Pancreas (tissue), 10 donors: ENCODE data around the gene SMCP. TPM values are rescaled to one million over a fixed set of nuclear protein-coding genes. Genes with fewer than 3 reads are reported as not detected.

Experiments
- ATAC-seq, 4 donors: fragments of 200-7000 bp; cut with Tn5 transposase; one replicate each; pipeline versions ENCODE4 v1.8.0 to v1.9.1; 2020; ENCODE audit warnings: mild to moderate bottlenecking in 4 of 4, moderate library complexity in 4 of 4
- DNase-seq, 6 donors: peaks; one replicate each; pipeline ENCODE4 v3.0.0-alpha.2; 2020
- FAIRE-seq: peaks from 2 replicates; lab custom pipeline; 2012; peaks lifted over from hg19 to GRCh38; lab: Jason Lieb, UNC
- H3K27ac ChIP-seq, 4 donors: fragments of 200-600 bp; sonication (generic); 1 replicate in 3 of 4; 2 replicates in 1 of 4; pipeline versions ENCODE4 v1.5.0 to v1.8.0; 2020
- H3K27me3 ChIP-seq, 4 donors: fragments of 200-600 bp; one replicate each; pipeline ENCODE4 v1.8.0; 2021
- H3K36me3 ChIP-seq, 3 donors: fragments of 200-600 bp; sonication (generic) in 1 of 3; one replicate each; pipeline versions ENCODE4 v1.5.0 to v1.8.0; 2020 to 2021
- H3K4me1 ChIP-seq, 3 donors: fragments of 200-600 bp; one replicate each; pipeline ENCODE4 v1.8.0; 2021
- H3K4me3 ChIP-seq, 4 donors: fragments of 200-600 bp; sonication (generic) in 2 of 4; one replicate each; pipeline versions ENCODE4 v1.5.0 to v1.8.0; 2020 to 2021
- H3K9me3 ChIP-seq, 4 donors: fragments of 200-600 bp; one replicate each; pipeline ENCODE4 v1.8.0; 2021
- CTCF ChIP-seq, 4 donors: fragments of 200-600 bp; sonication (generic) in 3 of 4; IDR thresholded peaks; one replicate each; pipeline versions ENCODE4 v1.5.0 to v1.8.0; 2021; ENCODE audit warnings: antibody characterized with exemption in 4 of 4
- WGBS, 2 donors: extraction: QIAGEN DNeasy Blood & Tissue Kit; methylation state at CpG; one replicate each; pipeline ENCODE4 v1.1.7; 2013; 5-methylcytosine and 5-hydroxymethylcytosine counted together
- intact Hi-C, 3 donors: fragments of 100-400 bp; cut with DNase I; formaldehyde crosslinking; loops; one replicate each; pipeline versions ENCODE4 v1.11.1 to v1.14.2; 2022
- polyA plus RNA-seq, 2 donors: library from polyadenylated mRNA; stranded (reverse); fragments of 200-250 nt; gene quantifications; one replicate each; pipeline ENCODE4 v1.2.3, GENCODE V29; 2013
- total RNA-seq, 6 donors: library from RNA; stranded (reverse); fragmentation: NEBNext Ultra II Directional in 4 of 6; extraction: Animal tissue kit (Norgen Biotek cat#: 25700) in 4 of 6; gene quantifications; one replicate each; pipeline versions ENCODE4 v1.2.1 to v1.2.4, GENCODE V29; 2021 to 2023
- donor health status: healthy with polysubstance abuse.
- donor health status: DM: no; HTN: no; CAD: no; lungs with moderate emphysema.
- donor health status: DM: no; HTN: no; CAD: no.
- donor health status: control.
- donor health status: control.
- donor health status: Bipolar disorder and iron deficiency.
- donor health status: DM: yes; HTN: yes; CAD: no.
- donor health status: DM: no; HTN: no; CAD: no.
- donor health status: DM: no; HTN: no; CAD: no.
- donor health status: DM: yes; HTN: yes; CAD: no.

The SMCP gene
- total and polyA plus RNA-seq, 8 donors, result not detected

DNA sequence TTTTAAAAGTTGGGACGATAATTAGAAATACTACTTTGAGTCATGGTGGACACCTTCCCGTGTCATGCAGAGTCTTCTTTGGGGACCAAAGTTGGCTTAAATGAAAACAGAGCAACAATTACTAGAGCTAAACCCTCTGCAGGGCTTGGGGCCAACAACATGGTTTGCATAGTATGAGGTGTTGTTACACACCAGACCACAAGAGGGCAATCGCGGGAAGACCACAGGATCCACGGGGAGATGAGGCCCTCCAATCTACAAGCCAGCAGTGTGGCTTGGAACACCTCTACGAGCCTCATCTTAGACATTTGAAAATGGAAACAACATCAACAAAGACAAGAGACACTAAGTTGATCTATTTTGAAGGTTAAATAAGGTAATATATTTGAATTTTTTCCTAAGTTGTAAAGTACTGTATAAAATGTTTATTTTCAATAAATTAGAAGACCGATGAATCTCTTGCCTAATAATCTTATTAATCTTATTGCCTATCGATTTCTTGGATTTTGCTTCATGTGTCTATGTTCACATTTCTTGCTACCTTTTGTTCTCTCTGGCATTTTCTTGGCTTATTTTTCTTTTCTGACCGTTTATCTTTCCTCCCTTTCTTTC lies 8.2 kb upstream of the SMCP start:
- peak; percentile 46 to 68 (median 60) for TF ChIP-seq CTCF (IDR thresholded peaks at IDR 0.05)

GRCh38 chr1:152870831-152871730 lies 7.0 kb upstream of the SMCP start:
- no peak for DNase-seq
- no peak for FAIRE-seq
- no peak for TF ChIP-seq CTCF (IDR thresholded peaks at IDR 0.05)
- Histone ChIP-seq H3K9me3 (no peaks in the 10 kb centered on the region), H3K27ac (no peak overlapping the region), H3K27me3 (no peaks in the 10 kb centered on the region), H3K36me3 (no peaks in the 10 kb centered on the region), H3K4me3 (no peak overlapping the region), H3K4me1 (no peaks in the 10 kb centered on the region)
- ATAC-seq, result peak in 2 of 4 donors; percentile 31 to 40
- intact Hi-C loops, result no loop called here
- 36 to 38% methylated on average over 17 of the region's 17 CpGs for WGBS, 2 donors

More for the DNA sequence above, 8.2 kb upstream of the SMCP start:
- ATAC-seq (peak; percentile 56 to 93 (median 89)), DNase-seq (peak; percentile 45 to 75 (median 66)), FAIRE-seq (no peak)
- Histone ChIP-seq H3K4me1 (no peaks in the 10 kb centered on the region), H3K9me3 (no peaks in the 10 kb centered on the region), H3K36me3 (no peaks in the 10 kb centered on the region), H3K27me3 (no peaks in the 10 kb centered on the region), H3K4me3 (no peak overlapping the region), H3K27ac (no peak overlapping the region)
- 26 to 30% methylated on average over 9 of the region's 9 CpGs for WGBS, 2 donors
- intact Hi-C loops, result no loop called here

- intact Hi-C loops, result no loop called here
- no peaks in the 10 kb centered on the region for H3K27me3 ChIP-seq
- no peak overlapping the region for H3K27ac ChIP-seq
- ATAC-seq (no peak), DNase-seq (no peak), FAIRE-seq (no peak)
- no peak for TF ChIP-seq CTCF (IDR thresholded peaks at IDR 0.05)
- no peaks in the 10 kb centered on the region for H3K9me3 ChIP-seq
- H3K4me3 ChIP-seq, result no peak overlapping the region
- 72 to 77% methylated on average over 6 of the region's 6 CpGs for WGBS, 2 donors
- H3K4me1 ChIP-seq, result no peaks in the 10 kb centered on the region
- H3K36me3 ChIP-seq, result no peaks in the 10 kb centered on the region
These were observed 6.4 kb upstream of the SMCP start for GRCh38 chr1:152871731-152872126.

DNA sequence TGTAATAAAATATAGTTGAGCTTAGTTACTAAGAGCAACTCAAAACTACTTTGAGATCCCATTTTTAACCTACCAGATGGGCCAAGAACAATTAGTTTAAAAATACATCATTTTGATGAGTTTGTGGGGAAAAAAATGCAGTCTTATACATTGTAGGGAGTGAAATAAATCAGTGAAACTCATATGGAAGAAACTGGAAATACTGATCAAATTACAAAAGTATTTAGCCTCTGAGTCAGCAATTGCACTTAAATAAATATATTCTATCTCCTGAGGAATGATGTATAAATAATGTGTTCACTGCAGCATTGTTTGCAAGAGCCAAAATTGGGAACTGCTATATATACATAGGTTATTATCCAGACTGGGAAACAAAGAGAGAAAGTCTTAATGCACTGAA lies 4.6 kb upstream of the SMCP start:
- no peak for TF ChIP-seq CTCF (IDR thresholded peaks at IDR 0.05)
- Histone ChIP-seq H3K27ac (no peak overlapping the region), H3K4me1 (no peaks in the 10 kb centered on the region), H3K9me3 (no peaks in the 10 kb centered on the region), H3K27me3 (no peaks in the 10 kb centered on the region), H3K36me3 (no peaks in the 10 kb centered on the region), H3K4me3 (no peak overlapping the region)
- ATAC-seq (no peak), DNase-seq (no peak), FAIRE-seq (no peak)
- intact Hi-C loops, result no loop called here

DNA sequence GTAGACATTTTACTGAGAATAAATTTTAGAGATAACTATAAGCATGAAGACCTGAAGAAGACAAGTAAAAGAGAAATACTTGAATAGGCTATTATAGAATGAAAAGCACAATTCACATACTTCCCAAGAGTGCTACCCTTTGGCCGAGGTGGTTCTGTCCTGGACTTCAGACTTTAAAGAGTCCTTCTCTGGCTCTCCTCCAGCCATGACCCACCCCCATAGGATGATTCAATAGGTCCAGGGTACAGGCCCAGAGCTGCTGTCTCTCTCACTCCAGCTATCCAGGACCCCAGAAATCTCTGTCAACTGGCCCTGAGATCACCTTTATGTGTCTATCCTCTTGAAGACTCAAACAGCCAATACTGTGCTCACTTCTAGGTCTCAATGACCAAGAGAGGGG lies 1.3 kb upstream of the SMCP start:
- 59 to 72% methylated on average over 1 of the region's 1 CpG for WGBS, 2 donors
- no peak for TF ChIP-seq CTCF (IDR thresholded peaks at IDR 0.05)
- ATAC-seq (no peak), FAIRE-seq (no peak), DNase-seq (no peak)
- Histone ChIP-seq H3K9me3 (no peaks in the 10 kb centered on the region), H3K4me1 (no peaks in the 10 kb centered on the region), H3K36me3 (no peaks in the 10 kb centered on the region), H3K27me3 (no peaks in the 10 kb centered on the region), H3K4me3 (no peak overlapping the region), H3K27ac (no peak overlapping the region)
- intact Hi-C loops, result no loop called here
